KMS-11 (cell line): ENCODE measurements around the gene BCL2L11.

Experiments
- H2AFZ ChIP-seq: fragments of 200-600 bp; sonication (generic); 2 replicates; pipeline ENCODE4 v1.6.1; 2016; ENCODE audit warnings: antibody characterized with exemption, mixed run types, low read depth
- H3K27ac ChIP-seq: fragments of 200-600 bp; sonication (generic); 2 replicates; pipeline ENCODE4 v1.6.1; 2016; ENCODE audit warnings: mild to moderate bottlenecking, mixed run types
- H3K27me3 ChIP-seq: fragments of 200-600 bp; sonication (generic); 2 replicates; pipeline ENCODE4 v1.6.1; 2017; ENCODE audit warnings: mild to moderate bottlenecking, low read depth, mixed run types, moderate library complexity; ENCODE audit not compliant: insufficient read depth
- H3K36me3 ChIP-seq: fragments of 200-600 bp; sonication (generic); 2 replicates; pipeline ENCODE4 v1.6.1; 2017; ENCODE audit warnings: mild to moderate bottlenecking, mixed run types; ENCODE audit not compliant: insufficient read depth
- H3K4me1 ChIP-seq: fragments of 200-600 bp; sonication (generic); 2 replicates; pipeline ENCODE4 v1.6.1; 2016; ENCODE audit warnings: mild to moderate bottlenecking, low read depth, mixed run types; ENCODE audit not compliant: poor library complexity, severe bottlenecking
- H3K4me2 ChIP-seq: fragments of 200-600 bp; sonication (generic); 2 replicates; pipeline ENCODE4 v1.7.0; 2016; ENCODE audit warnings: mild to moderate bottlenecking, mixed run types
- H3K4me3 ChIP-seq: fragments of 200-600 bp; sonication (generic); IDR thresholded peaks from 2 replicates; pipeline ENCODE4 v1.6.1; 2017; ENCODE audit warnings: low read depth, low read length, mixed read lengths; ENCODE audit not compliant: insufficient read depth
- H3K79me2 ChIP-seq: fragments of 200-600 bp; sonication (generic); 2 replicates; pipeline ENCODE4 v1.6.1; 2016; ENCODE audit warnings: low read depth, mixed run types; ENCODE audit not compliant: insufficient read depth
- H3K9ac ChIP-seq: fragments of 200-600 bp; sonication (generic); 2 replicates; pipeline ENCODE4 v1.6.1; 2016; ENCODE audit warnings: mild to moderate bottlenecking, mixed run types
- H4K20me1 ChIP-seq: fragments of 200-600 bp; sonication (generic); 2 replicates; pipeline ENCODE4 v1.6.1; 2016; ENCODE audit warnings: mild to moderate bottlenecking, mixed run types; ENCODE audit not compliant: insufficient read depth
- CTCF ChIP-seq: fragments of 200-600 bp; sonication (generic); conservative IDR thresholded peaks from 2 replicates; pipeline ENCODE4 v1.6.1; 2017; ENCODE audit warnings: low read depth, mild to moderate bottlenecking, antibody characterized with exemption, low read length, moderate library complexity, mixed read lengths

Gene BCL2L11

GRCh38 chr2:111216811-111217652, 96.3 kb downstream of the BCL2L11 start:
- Histone ChIP-seq H3K36me3 (no peaks in the 10 kb centered on the region), H4K20me1 (no peaks in the 10 kb centered on the region), H2AFZ (no peak overlapping the region), H3K9ac (no peak overlapping the region), H3K4me3 (no peak overlapping the region), H3K79me2 (no peaks in the 10 kb centered on the region), H3K4me2 (no peak overlapping the region), H3K27me3 (no peaks in the 10 kb centered on the region), H3K4me1 (no peaks in the 10 kb centered on the region), H3K27ac (no peak overlapping the region)
- TF ChIP-seq CTCF, result no peak
